Body of pancreas (tissue), 4 donors: Measurements from ENCODE around the gene C16orf46.

Experiments used
- POLR2A ChIP-seq, 3 donors: fragments of 450-650 bp; IDR thresholded peaks; one replicate each; pipeline ENCODE4 v1.6.1; 2016; ENCODE audit warnings: antibody characterized with exemption in 3 of 3, mild to moderate bottlenecking in 2 of 3
- TF ChIP-seq, protein P1 (sequence below), 7 experiments: fragments of 450-650 bp in 4 of 7; fragments of 200-600 bp in 3 of 7; sonication (generic) in 3 of 7; IDR thresholded peaks; one replicate each; pipeline ENCODE4 v1.5.1; 2016 to 2019; ENCODE audit warnings: antibody characterized with exemption in 7 of 7

DNA sequence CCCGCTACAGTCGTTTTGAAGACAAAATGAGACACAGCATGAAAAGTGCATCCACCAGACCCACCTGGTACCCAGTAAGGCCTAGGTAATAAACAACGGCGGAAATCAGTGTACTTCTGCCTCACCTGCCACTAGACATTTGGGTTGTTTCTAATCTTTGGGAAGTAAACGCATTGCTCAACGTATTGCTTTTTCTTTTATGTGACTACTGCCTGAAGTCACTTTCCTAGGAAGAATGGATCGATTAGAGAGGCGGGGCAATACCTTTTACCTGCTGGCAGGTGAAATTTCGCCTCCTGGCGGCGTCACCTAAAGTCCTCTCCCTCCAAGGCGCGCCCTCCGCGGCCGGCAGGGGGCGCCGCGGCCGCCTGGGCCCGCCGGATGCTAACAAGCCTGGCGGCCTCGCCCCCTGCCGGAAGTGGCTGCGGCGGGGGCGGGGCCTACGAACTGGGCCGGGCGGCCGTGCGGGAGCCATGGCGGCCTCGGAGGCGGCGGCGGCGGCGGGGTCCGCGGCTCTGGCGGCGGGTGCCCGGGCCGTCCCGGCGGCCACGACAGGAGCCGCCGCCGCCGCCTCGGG lies 41.6 kb downstream of the C16orf46 start, which contains the start of gene ATMIN:
- TF ChIP-seq POLR2A (IDR thresholded peaks at IDR 0.05), result peak in 1 of 3 donors; percentile 34
- TF ChIP-seq, protein P1, sequence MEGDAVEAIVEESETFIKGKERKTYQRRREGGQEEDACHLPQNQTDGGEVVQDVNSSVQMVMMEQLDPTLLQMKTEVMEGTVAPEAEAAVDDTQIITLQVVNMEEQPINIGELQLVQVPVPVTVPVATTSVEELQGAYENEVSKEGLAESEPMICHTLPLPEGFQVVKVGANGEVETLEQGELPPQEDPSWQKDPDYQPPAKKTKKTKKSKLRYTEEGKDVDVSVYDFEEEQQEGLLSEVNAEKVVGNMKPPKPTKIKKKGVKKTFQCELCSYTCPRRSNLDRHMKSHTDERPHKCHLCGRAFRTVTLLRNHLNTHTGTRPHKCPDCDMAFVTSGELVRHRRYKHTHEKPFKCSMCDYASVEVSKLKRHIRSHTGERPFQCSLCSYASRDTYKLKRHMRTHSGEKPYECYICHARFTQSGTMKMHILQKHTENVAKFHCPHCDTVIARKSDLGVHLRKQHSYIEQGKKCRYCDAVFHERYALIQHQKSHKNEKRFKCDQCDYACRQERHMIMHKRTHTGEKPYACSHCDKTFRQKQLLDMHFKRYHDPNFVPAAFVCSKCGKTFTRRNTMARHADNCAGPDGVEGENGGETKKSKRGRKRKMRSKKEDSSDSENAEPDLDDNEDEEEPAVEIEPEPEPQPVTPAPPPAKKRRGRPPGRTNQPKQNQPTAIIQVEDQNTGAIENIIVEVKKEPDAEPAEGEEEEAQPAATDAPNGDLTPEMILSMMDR (IDR thresholded peaks at IDR 0.05), result peak; percentile 89 to 100 (median 100)
